ENCODE data around the gene PABPC1L.
A peak's percentile ranks its signal among the peaks of the same experiment; 100 is the strongest.

- no peak for TF ChIP-seq POLR2A (IDR thresholded peaks at IDR 0.05)
- no peak for TF ChIP-seq POLR2AphosphoS5 (IDR thresholded peaks at IDR 0.05)
- peak in 3 of 6 experiments; percentile 40 to 42 (median 41) for TF ChIP-seq CTCF (IDR thresholded peaks at IDR 0.05)
- TF ChIP-seq EP300 (IDR thresholded peaks at IDR 0.05): no peak
These were observed 1.5 kb downstream of the PABPC1L start for GRCh38 chr20:44911264-44911921.

Data from upper lobe of left lung (tissue), 4 donors.